SK-N-SH (cell line): Measurements from ENCODE around the gene LAPTM5. TPM values are rescaled to one million over a fixed set of nuclear protein-coding genes. Genes with fewer than 3 reads are reported as not detected.

Experiments
- CTCF ChIA-PET: fragments of 300-600, 350-600 bp; formaldehyde crosslinking; extraction: SDS; loops from one replicate; lab custom pipeline; 2021; lab: Yijun Ruan, JAX
- POLR2A ChIA-PET: fragments of 350-600 bp; sonication (Branson Sonifier 250); formaldehyde crosslinking; extraction: SDS; loops from one replicate; lab custom pipeline; 2020; ENCODE audit warnings: antibody characterized with exemption, inconsistent platforms; lab: Yijun Ruan, JAX
- DNase-seq: peaks from one replicate; pipeline ENCODE4 v3.0.0; 2012
- H2AFZ ChIP-seq: fragments of 200-600 bp; sonication (generic); 2 replicates; pipeline ENCODE4 v1.8.1; 2016; ENCODE audit warnings: antibody characterized with exemption, mild to moderate bottlenecking, low read depth
- H3F3A ChIP-seq: fragments of 200-600 bp; sonication (generic); replicated peaks from 2 replicates; pipeline ENCODE3; 2016; ENCODE audit warnings: antibody characterized with exemption, mild to moderate bottlenecking; ENCODE audit not compliant: insufficient read depth
- H3K27ac ChIP-seq, 2 experiments: fragments of 200-500 bp in 1 of 2; fragments of 200-600 bp in 1 of 2; sonication (Bioruptor generic) in 1 of 2; sonication (generic), shearing (Covaris generic) in 1 of 2; 2 replicates each; pipeline versions ENCODE4 v1.5.1 to v1.6.1; 2014 to 2016; ENCODE audit warnings: low read depth in 2 of 2, inconsistent platforms in 1 of 2, low read length in 1 of 2, mild to moderate bottlenecking in 1 of 2, mixed read lengths in 1 of 2
- H3K27me3 ChIP-seq: fragments of 200-600 bp; sonication (generic), shearing (Covaris generic); 2 replicates; pipeline ENCODE4 v1.6.1; 2016; ENCODE audit warnings: mixed run types; ENCODE audit not compliant: insufficient read depth
- H3K36me3 ChIP-seq, 2 experiments: fragments of 200-500 bp in 1 of 2; fragments of 200-600 bp in 1 of 2; sonication (Bioruptor generic) in 1 of 2; sonication (generic) in 1 of 2; replicated peaks in 1 of 2; 2 replicates each; pipeline versions ENCODE3 to v1.5.1; 2014 to 2016; ENCODE audit warnings: low read length in 1 of 2, mild to moderate bottlenecking in 1 of 2; ENCODE audit not compliant: insufficient read depth in 2 of 2, control insufficient read depth in 1 of 2
- H3K4me1 ChIP-seq, 2 experiments: fragments of 200-500 bp in 1 of 2; fragments of 200-600 bp in 1 of 2; sonication (Bioruptor generic) in 1 of 2; sonication (generic), shearing (Covaris generic) in 1 of 2; 2 replicates each; pipeline versions ENCODE4 v1.5.1 to v1.6.1; 2014 to 2016; ENCODE audit warnings: low read depth in 1 of 2, low read length in 1 of 2, mixed run types in 1 of 2; ENCODE audit not compliant: insufficient read depth in 2 of 2, control insufficient read depth in 1 of 2
- H3K4me2 ChIP-seq: fragments of 200-600 bp; sonication (generic), shearing (Covaris generic); 2 replicates; pipeline ENCODE4 v1.6.1; 2017; ENCODE audit warnings: mixed run types
- H3K4me3 ChIP-seq, 2 experiments: fragments of 200-500 bp in 1 of 2; fragments of 200-600 bp in 1 of 2; sonication (Bioruptor generic) in 1 of 2; sonication (generic), shearing (Covaris generic) in 1 of 2; 2 replicates each; pipeline versions ENCODE4 v1.5.1 to v1.8.1; 2014 to 2016; ENCODE audit warnings: low read depth in 2 of 2, inconsistent platforms in 1 of 2, low read length in 1 of 2, mild to moderate bottlenecking in 1 of 2, mixed read lengths in 1 of 2, moderate library complexity in 1 of 2
- H3K79me2 ChIP-seq: fragments of 200-600 bp; sonication (generic); 2 replicates; pipeline ENCODE4 v1.8.1; 2017; ENCODE audit warnings: mild to moderate bottlenecking; ENCODE audit not compliant: insufficient read depth
- H3K9ac ChIP-seq: fragments of 200-600 bp; sonication (generic); 2 replicates; pipeline ENCODE4 v1.6.1; 2017; ENCODE audit warnings: mixed run types
- H3K9me2 ChIP-seq: fragments of 200-600 bp; sonication (generic); 2 replicates; pipeline ENCODE4 v1.6.1; 2017; ENCODE audit warnings: mixed run types
- H3K9me3 ChIP-seq: fragments of 200-600 bp; sonication (generic); 2 replicates; pipeline ENCODE4 v1.6.1; 2017; ENCODE audit warnings: mixed run types, mild to moderate bottlenecking, moderate library complexity
- H4K20me1 ChIP-seq: fragments of 200-600 bp; sonication (generic); 2 replicates; pipeline ENCODE4 v1.6.1; 2017; ENCODE audit warnings: mild to moderate bottlenecking, mixed run types; ENCODE audit not compliant: insufficient read depth
- CHD2 ChIP-seq: fragments of 150-350 bp; IDR thresholded peaks from 2 replicates; pipeline ENCODE4 v1.6.1; 2018; ENCODE audit warnings: low read length; ENCODE audit not compliant: partially characterized antibody
- CTCF ChIP-seq: fragments of 200-600 bp; sonication (generic); IDR thresholded peaks from 2 replicates; pipeline ENCODE4 v1.6.1; 2017; ENCODE audit warnings: antibody characterized with exemption, mild to moderate bottlenecking, moderate library complexity
- EP300 ChIP-seq, 2 experiments: IDR thresholded peaks; 2 replicates each; pipeline versions ENCODE4 v1.4.0 to v1.6.1; 2012; ENCODE audit warnings: borderline replicate concordance in 1 of 2, low read depth in 1 of 2, low read length in 1 of 2
- EZH2phosphoT487 ChIP-seq: fragments of 200-600 bp; sonication (generic); IDR thresholded peaks from 2 replicates; pipeline ENCODE4 v1.6.1; 2017; ENCODE audit warnings: low read depth, mixed run types, mild to moderate bottlenecking, antibody characterized with exemption, moderate library complexity, borderline replicate concordance
- FOSL2 ChIP-seq: IDR thresholded peaks from 2 replicates; pipeline ENCODE4 v1.4.0; 2012; ENCODE audit warnings: low read depth, mild to moderate bottlenecking, moderate library complexity, borderline replicate concordance
- FOXM1 ChIP-seq: IDR thresholded peaks from 2 replicates; pipeline ENCODE4 v1.4.0; 2012; ENCODE audit warnings: low read depth, mild to moderate bottlenecking
- IRF3 ChIP-seq: fragments of 150-350 bp; IDR thresholded peaks from 2 replicates; pipeline ENCODE4 v1.6.1; 2016; ENCODE audit warnings: mild to moderate bottlenecking, low read depth, low read length
- JUND ChIP-seq: IDR thresholded peaks from 2 replicates; pipeline ENCODE4 v1.4.0; 2012
- POLR2AphosphoS5 ChIP-seq: IDR thresholded peaks from 2 replicates; pipeline ENCODE4 v1.6.1; 2012; ENCODE audit warnings: low read depth, low read length
- TAF1 ChIP-seq: IDR thresholded peaks from 2 replicates; pipeline ENCODE4 v1.6.1; 2012; ENCODE audit warnings: low read depth, mild to moderate bottlenecking, low read length, moderate library complexity, borderline replicate concordance
- TCF12 ChIP-seq: IDR thresholded peaks from 2 replicates; pipeline ENCODE4 v1.4.0; 2012
- TEAD4 ChIP-seq: IDR thresholded peaks from 2 replicates; pipeline ENCODE4 v1.4.0; 2012; ENCODE audit warnings: mild to moderate bottlenecking, borderline replicate concordance; ENCODE audit not compliant: insufficient read depth
- USF1 ChIP-seq: IDR thresholded peaks from 2 replicates; pipeline ENCODE4 v1.4.0; 2012; ENCODE audit warnings: low read depth, borderline replicate concordance
- YY1 ChIP-seq: IDR thresholded peaks from 2 replicates; pipeline ENCODE4 v1.4.0; 2012; ENCODE audit warnings: low read depth, mild to moderate bottlenecking
- ZBTB33 ChIP-seq: IDR thresholded peaks from 2 replicates; pipeline ENCODE4 v1.4.0; 2012; ENCODE audit warnings: low read depth, borderline replicate concordance
- WGBS: methylation state at CpG from one replicate; pipeline ENCODE4 v1.1.6; 2017; ENCODE audit warnings: low lambda C conversion rate; 5-methylcytosine and 5-hydroxymethylcytosine counted together
- polyA plus RNA-seq, 3 experiments: library from polyadenylated mRNA; depleted of rRNA; stranded (reverse); fragments of >200 nt; gene quantifications; 2 replicates each; pipeline ENCODE4 v1.2.3, GENCODE V29; 2012

Gene LAPTM5
- polyA plus RNA-seq, 1 of the 3 experiments (the other 2 are of a cell fraction) = 1.1 TPM

DNA sequence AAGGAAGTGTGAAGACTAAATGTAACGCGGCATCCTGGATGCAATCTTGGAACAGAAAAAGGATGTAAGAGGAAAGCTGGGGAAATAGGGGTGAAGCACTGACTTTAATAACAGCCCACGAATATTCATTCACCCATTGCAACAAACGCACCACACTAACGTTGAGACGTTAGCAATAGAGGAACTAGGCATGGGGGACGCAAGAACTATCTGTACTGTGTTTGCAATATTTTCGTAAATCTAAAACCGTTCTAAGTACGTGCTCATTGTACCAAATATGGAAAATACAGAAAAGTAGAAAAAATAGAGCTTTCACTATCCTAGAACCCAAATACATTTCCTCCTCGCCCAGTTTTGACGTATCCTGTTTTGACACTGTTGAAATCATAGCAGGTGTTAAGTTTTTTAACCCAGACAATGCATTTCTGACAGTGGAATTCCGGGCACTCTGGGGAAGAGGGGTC lies 3.9 kb downstream of the LAPTM5 start:
- Histone ChIP-seq H3K4me2 (no peak overlapping the region), H3K27me3 (no peaks in the 10 kb centered on the region), H3K9me2 (no peaks in the 10 kb centered on the region)
- no peak for TF ChIP-seq CHD2
- TF ChIP-seq, all 33 proteins: peak for 0
- Histone ChIP-seq H3K27ac (no peak overlapping the region), H3K36me3 (no peaks in the 10 kb centered on the region), H3K79me2 (no peaks in the 10 kb centered on the region), H4K20me1 (no peaks in the 10 kb centered on the region), H3K9me3 (no peaks in the 10 kb centered on the region), H2AFZ (no peak overlapping the region), H3K4me1 (peaks cover 3 to 5% of the 10 kb centered on the region in 2 experiments; a peak in 2 of 4 replicates), H3K4me3 (no peak overlapping the region), H3F3A (no peaks in the 10 kb centered on the region), H3K9ac (no peak overlapping the region)
- WGBS = 83% methylated on average over 13 of the region's 13 CpGs
- DNase-seq = no peak
- CTCF ChIA-PET = no interaction called here
- POLR2A ChIA-PET = interaction anchor here (1.0 kb wide), 1 partner anchor 15 kb away, joined by 3 read pairs; no protein-coding TSS in a partner anchor

DNA sequence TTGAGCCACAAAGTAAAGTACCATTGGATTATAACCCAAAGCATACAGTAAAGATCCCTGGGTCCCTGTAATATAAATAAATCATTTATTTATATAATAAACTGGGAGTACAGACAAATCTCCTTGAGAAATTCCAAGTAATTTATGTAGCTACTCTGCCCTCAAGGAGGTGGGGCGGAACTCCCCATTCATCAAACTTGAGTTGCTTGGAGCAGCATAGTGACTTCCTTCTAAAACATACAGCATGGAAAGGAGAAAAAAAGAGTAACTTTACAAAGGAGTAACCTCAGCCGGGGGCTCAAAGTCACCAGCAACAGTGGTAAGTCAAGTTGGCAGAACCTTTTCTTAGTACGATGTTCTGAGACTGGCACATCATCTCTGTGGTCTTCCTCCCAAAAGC lies 4.5 kb downstream of the LAPTM5 start:
- DNase-seq = no peak
- 91% methylated on average over 3 of the region's 3 CpGs for WGBS
- no peak overlapping the region for H3K4me3 ChIP-seq
- CTCF ChIA-PET = no interaction called here
- no peak overlapping the region for H3K9ac ChIP-seq
- no peaks in the 10 kb centered on the region for H3K9me2 ChIP-seq
- no peak overlapping the region for H3K4me2 ChIP-seq
- H3K4me1 ChIP-seq = peaks cover 5 to 7% of the 10 kb centered on the region in 2 experiments; a peak in 2 of 4 replicates
- H3K9me3 ChIP-seq = no peaks in the 10 kb centered on the region
- H3F3A ChIP-seq = no peaks in the 10 kb centered on the region
- POLR2A ChIA-PET = no interaction called here
- no peaks in the 10 kb centered on the region for H3K79me2 ChIP-seq
- H3K36me3 ChIP-seq = no peaks in the 10 kb centered on the region
- no peak overlapping the region for H3K27ac ChIP-seq
- TF ChIP-seq ZBTB33 = no peak
- no peak for TF ChIP-seq CTCF
- no peak for TF ChIP-seq TEAD4
- no peak for TF ChIP-seq FOSL2
- TF ChIP-seq JUND = no peak
- TF ChIP-seq USF1 = no peak
- TF ChIP-seq EZH2phosphoT487 = no peak
- TF ChIP-seq POLR2AphosphoS5 = no peak
- TF ChIP-seq EP300 (IDR thresholded peaks at IDR 0.05; ENCODE audit: borderline replicate concordance in 1 of 2, low read depth in 1 of 2, low read length in 1 of 2) = no peak
- TF ChIP-seq YY1 = no peak
- no peak for TF ChIP-seq TCF12
- TF ChIP-seq FOXM1 = no peak
- no peak for TF ChIP-seq TAF1
- no peak for TF ChIP-seq IRF3
- no peaks in the 10 kb centered on the region for H3K27me3 ChIP-seq
- H2AFZ ChIP-seq = no peak overlapping the region
- H4K20me1 ChIP-seq = no peaks in the 10 kb centered on the region
